ENCODE results near the gene KCNN3. TPM values are rescaled to one million over a fixed set of nuclear protein-coding genes. Genes with fewer than 3 reads are reported as not detected.

The KCNN3 gene
- total RNA-seq, 1 donor from 2014 or later = under 0.01 TPM

DNA sequence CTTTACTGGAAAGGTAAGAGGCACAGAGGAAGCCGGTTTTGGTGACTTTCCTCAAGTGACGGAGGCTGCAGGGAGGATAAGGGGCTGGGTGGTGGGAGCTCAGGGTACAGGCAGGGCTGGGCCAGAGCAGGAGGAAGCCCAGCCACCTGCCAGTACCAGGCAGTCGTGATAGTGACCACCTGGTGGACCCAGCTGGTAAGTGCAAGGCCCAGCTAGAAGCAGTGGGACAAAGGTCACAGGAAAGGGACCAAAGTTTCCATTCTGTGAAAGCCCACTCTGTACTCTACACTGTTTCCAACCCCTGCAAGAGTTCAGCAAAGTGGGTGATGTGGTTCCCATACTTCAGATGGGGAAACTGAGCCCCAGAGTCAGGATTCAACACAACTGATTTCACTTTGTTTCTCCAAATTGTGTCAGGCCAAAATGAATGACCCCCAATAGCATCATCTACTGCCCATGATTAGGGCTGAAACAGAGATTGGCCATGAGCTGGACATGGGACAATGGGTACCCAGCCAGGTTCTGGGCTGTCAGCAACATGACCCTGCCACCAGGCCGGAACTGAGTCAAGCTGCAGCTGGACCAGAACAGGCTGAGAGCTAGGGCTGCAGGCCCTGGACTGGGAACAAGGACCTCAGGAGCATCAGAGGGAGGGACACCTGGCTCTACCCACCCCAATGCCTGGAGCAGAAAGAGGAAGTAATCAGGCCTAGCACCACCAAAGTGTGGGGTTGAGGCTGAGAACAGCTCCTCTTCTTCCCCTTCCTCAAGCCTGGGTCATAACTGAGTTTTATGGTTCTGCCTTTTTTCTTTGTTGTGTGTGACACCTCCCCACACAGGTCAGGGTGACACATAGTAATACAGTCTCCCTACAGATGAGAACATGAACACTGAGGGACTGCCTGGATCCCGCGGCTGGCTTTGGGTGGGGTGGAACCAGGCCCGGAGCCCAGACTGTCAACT lies 50.2 kb downstream of the KCNN3 start:
- TF ChIP-seq, protein P1, sequence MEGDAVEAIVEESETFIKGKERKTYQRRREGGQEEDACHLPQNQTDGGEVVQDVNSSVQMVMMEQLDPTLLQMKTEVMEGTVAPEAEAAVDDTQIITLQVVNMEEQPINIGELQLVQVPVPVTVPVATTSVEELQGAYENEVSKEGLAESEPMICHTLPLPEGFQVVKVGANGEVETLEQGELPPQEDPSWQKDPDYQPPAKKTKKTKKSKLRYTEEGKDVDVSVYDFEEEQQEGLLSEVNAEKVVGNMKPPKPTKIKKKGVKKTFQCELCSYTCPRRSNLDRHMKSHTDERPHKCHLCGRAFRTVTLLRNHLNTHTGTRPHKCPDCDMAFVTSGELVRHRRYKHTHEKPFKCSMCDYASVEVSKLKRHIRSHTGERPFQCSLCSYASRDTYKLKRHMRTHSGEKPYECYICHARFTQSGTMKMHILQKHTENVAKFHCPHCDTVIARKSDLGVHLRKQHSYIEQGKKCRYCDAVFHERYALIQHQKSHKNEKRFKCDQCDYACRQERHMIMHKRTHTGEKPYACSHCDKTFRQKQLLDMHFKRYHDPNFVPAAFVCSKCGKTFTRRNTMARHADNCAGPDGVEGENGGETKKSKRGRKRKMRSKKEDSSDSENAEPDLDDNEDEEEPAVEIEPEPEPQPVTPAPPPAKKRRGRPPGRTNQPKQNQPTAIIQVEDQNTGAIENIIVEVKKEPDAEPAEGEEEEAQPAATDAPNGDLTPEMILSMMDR (conservative IDR thresholded peaks at IDR 0.05; ENCODE audit: low read depth, low read length) = peak; percentile 58
- DNase-seq (ENCODE audit: low read depth) = no peak
- no peak overlapping the region for H3K4me3 ChIP-seq (ENCODE audit: low read depth, low read length)

DNA sequence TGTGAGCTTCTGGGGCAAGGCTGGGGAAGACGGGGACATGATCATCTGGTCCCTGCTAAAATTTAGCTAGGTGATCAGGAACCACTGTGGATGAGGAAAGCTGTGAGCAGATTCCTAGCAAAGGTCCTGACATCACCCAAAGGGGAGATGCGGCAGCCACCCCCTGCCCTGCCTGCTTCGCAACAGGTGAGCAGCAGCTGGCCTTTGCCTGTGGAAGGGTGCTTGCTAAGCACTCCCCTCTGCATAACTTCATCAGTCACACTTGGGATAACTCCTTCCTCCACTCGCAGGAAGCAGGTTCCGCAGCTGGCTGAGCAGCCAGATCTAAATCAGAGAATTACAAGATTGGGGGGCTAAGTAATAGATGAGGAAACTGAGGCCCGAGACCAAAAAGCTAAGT lies 51.2 kb downstream of the KCNN3 start:
- TF ChIP-seq, protein P1 (conservative IDR thresholded peaks at IDR 0.05; ENCODE audit: low read depth, low read length) = no peak
- H3K4me3 ChIP-seq (ENCODE audit: low read depth, low read length) = no peak overlapping the region
- DNase-seq (ENCODE audit: low read depth) = no peak

DNA sequence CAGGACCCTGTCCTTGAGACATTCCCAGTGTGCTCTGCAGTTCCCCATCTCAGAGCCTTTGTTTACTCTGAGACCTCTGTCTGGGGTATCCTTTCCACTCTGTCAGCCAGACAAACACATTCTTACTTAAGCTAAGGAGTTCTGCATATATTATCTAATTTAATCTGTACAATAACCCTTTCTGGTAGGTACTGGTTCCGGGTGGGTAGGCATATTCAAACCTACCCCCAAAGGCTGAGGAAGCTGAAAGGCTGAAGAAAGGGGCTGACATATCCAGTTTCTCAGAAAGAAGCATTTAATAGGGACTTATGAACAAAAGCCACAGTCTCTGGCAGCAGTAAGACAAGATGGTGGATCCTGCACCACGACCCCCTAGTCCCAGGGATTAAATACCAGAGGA lies 53.1 kb downstream of the KCNN3 start:
- H3K4me3 ChIP-seq (ENCODE audit: low read depth, low read length) = no peak overlapping the region
- DNase-seq (ENCODE audit: low read depth) = no peak
- TF ChIP-seq, protein P1 (conservative IDR thresholded peaks at IDR 0.05; ENCODE audit: low read depth, low read length) = no peak

DNA sequence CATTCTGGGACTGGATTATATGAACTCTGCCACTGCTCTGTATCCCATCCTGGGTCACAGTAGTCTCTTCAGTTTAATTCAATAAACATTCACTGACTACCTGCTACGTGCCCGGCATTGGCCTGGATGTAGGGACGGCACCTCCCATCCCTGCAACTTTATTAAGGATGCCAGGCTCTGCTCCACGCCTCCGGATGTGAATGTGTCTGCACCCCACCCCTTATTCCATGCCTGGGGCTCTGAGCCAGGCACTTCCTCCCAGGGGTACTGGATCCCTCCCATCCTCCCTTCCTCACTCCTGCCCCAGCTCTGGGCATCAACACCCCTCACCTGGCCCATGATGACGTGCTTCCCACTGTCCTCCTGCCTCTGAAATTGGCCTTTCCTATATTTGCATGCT lies 53.7 kb downstream of the KCNN3 start:
- no peak overlapping the region for H3K4me3 ChIP-seq (ENCODE audit: low read depth, low read length)
- TF ChIP-seq, protein P1 (conservative IDR thresholded peaks at IDR 0.05; ENCODE audit: low read depth, low read length) = no peak
- DNase-seq (ENCODE audit: low read depth) = no peak

DNA sequence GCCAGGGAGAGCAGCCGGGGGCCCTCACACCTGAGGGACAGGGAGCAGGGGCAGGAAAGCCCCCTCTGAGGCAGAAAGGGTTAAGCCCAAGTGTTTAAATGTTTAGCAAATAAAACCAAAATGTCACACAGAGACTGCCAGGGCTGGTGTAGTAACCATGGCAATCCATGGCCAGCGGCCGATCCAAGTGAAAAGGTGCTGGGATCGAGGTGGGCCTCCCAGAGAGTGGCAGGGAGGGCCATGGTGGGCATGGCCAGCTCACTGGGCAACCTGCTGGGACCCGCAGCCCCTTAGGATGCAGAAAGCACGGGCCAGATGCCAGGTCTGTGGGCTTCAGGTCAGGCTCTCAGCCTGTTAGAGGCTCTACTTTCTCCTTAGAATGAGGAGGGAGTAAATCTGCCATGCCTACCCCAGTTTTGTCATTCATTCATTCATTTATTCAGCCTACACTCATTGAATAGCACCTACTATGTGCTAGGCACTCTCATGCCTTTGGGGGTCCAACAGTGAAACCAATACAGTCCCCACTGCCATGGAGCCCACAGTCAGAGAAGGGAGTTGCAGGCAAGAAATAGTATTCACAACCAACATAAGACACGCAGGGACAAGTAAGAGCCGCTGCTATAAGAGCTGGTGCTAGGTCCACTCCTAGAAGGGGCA lies 56.1 kb downstream of the KCNN3 start:
- DNase-seq (ENCODE audit: low read depth) = no peak
- TF ChIP-seq, protein P1 (conservative IDR thresholded peaks at IDR 0.05; ENCODE audit: low read depth, low read length) = no peak
- no peak overlapping the region for H3K4me3 ChIP-seq (ENCODE audit: low read depth, low read length)

DNA sequence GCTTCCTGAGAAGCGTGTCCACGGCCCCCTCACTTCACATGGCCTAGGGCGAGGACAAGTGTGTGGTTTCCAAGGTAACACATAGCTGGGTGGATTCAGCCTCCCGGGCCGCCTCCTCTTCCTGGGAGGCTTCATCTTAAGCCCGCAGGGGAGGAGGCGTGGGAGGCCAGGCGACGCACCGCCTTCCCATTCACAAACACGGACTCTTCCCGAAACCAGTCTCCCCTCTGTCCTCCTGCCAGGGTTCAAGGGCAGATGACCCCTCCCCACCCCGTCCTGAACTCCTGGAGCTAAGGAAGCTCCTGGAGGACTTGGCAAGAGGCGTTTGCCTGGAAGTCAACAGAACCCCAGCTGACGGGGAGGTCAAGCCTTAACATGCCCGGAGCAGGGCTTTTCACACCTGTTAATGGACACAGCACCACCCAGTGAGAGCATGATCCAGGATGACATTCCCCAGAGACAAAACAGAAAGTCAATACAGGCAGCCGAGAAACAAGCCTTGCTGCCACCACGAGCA lies 56.7 kb downstream of the KCNN3 start:
- DNase-seq (ENCODE audit: low read depth) = no peak
- TF ChIP-seq, protein P1 (conservative IDR thresholded peaks at IDR 0.05; ENCODE audit: low read depth, low read length) = no peak
- no peak overlapping the region for H3K4me3 ChIP-seq (ENCODE audit: low read depth, low read length)
